Parathyroid adenoma (tissue), 2 donors: ENCODE results near the gene DEGS1.

Experiments used
- H2AFZ ChIP-seq: fragments of 300-600 bp; sonication (generic); one replicate; pipeline ENCODE4 v1.7.0; 2017; ENCODE audit warnings: antibody characterized with exemption, mild to moderate bottlenecking
- H3K27ac ChIP-seq: fragments of 300-600 bp; sonication (generic); one replicate; pipeline ENCODE4 v1.7.0; 2017
- H3K27me3 ChIP-seq: fragments of 300-600 bp; sonication (generic); one replicate; pipeline ENCODE4 v1.7.0; 2017; ENCODE audit warnings: low read length; ENCODE audit not compliant: control insufficient read depth, insufficient read depth
- H3K36me3 ChIP-seq: fragments of 300-600 bp; sonication (generic); one replicate; pipeline ENCODE4 v1.7.0; 2017; ENCODE audit warnings: low read length; ENCODE audit not compliant: control insufficient read depth, insufficient read depth
- H3K4me1 ChIP-seq: fragments of 300-600 bp; sonication (generic); one replicate; pipeline ENCODE4 v1.7.0; 2017; ENCODE audit warnings: control low read depth
- H3K4me2 ChIP-seq: fragments of 300-600 bp; sonication (generic); one replicate; pipeline ENCODE4 v1.7.0; 2017; ENCODE audit warnings: low read length
- H3K4me3 ChIP-seq: fragments of 300-600 bp; sonication (generic); one replicate; pipeline ENCODE4 v1.7.0; 2017; ENCODE audit warnings: low read depth, low read length
- H3K79me2 ChIP-seq: fragments of 300-600 bp; sonication (generic); one replicate; pipeline ENCODE4 v1.7.0; 2017; ENCODE audit warnings: control low read depth
- H3K9ac ChIP-seq: fragments of 300-600 bp; sonication (generic); one replicate; pipeline ENCODE4 v1.7.0; 2017; ENCODE audit warnings: mild to moderate bottlenecking
- H3K9me3 ChIP-seq: fragments of 300-600 bp; sonication (generic); one replicate; pipeline ENCODE4 v1.7.0; 2017; ENCODE audit warnings: low read length; ENCODE audit not compliant: control insufficient read depth
- CTCF ChIP-seq: fragments of 300-600 bp; sonication (generic); IDR thresholded peaks from one replicate; pipeline ENCODE4 v1.7.0; 2017; ENCODE audit warnings: antibody characterized with exemption, mild to moderate bottlenecking
- donor health status: primary hyperparathyroidism.

The DEGS1 gene

GRCh38 chr1:224226849-224227502 lies 43.9 kb downstream of the DEGS1 start:
- Histone ChIP-seq H3K27ac (no peak overlapping the region), H3K36me3 (no peaks in the 10 kb centered on the region)
- TF ChIP-seq CTCF, result no peak

GRCh38 chr1:224234017-224234416 lies 51.0 kb downstream of the DEGS1 start:
- Histone ChIP-seq H2AFZ (no peak overlapping the region), H3K27ac (no peak overlapping the region), H3K4me2 (no peak overlapping the region), H3K9me3 (no peaks in the 10 kb centered on the region), H3K9ac (no peak overlapping the region), H3K4me3 (no peak overlapping the region), H3K4me1 (no peaks in the 10 kb centered on the region), H3K27me3 (no peaks in the 10 kb centered on the region), H3K79me2 (no peaks in the 10 kb centered on the region), H3K36me3 (no peaks in the 10 kb centered on the region)
- TF ChIP-seq CTCF, result no peak

More at GRCh38 chr1:224226849-224227502, 43.9 kb downstream of the DEGS1 start:
- H3K27me3 ChIP-seq, result no peaks in the 10 kb centered on the region
- H3K4me1 ChIP-seq, result no peaks in the 10 kb centered on the region
- no peak overlapping the region for H2AFZ ChIP-seq
- H3K4me3 ChIP-seq, result no peak overlapping the region
- no peaks in the 10 kb centered on the region for H3K9me3 ChIP-seq
- H3K9ac ChIP-seq, result no peak overlapping the region
- H3K79me2 ChIP-seq, result no peaks in the 10 kb centered on the region
- H3K4me2 ChIP-seq, result no peak overlapping the region

- no peaks in the 10 kb centered on the region for H3K27me3 ChIP-seq
- H3K9ac ChIP-seq, result no peak overlapping the region
- H3K27ac ChIP-seq, result no peak overlapping the region
- H3K9me3 ChIP-seq, result no peaks in the 10 kb centered on the region
- H3K36me3 ChIP-seq, result no peaks in the 10 kb centered on the region
- no peak for TF ChIP-seq CTCF
- no peaks in the 10 kb centered on the region for H3K79me2 ChIP-seq
- H3K4me2 ChIP-seq, result no peak overlapping the region
- no peaks in the 10 kb centered on the region for H3K4me1 ChIP-seq
- H2AFZ ChIP-seq, result no peak overlapping the region
- no peak overlapping the region for H3K4me3 ChIP-seq
Measured at GRCh38 chr1:224235813-224236493, 52.9 kb downstream of the DEGS1 start.

- Histone ChIP-seq H3K9me3 (no peaks in the 10 kb centered on the region), H3K27me3 (no peaks in the 10 kb centered on the region), H3K27ac (no peak overlapping the region), H3K4me2 (no peak overlapping the region), H2AFZ (no peak overlapping the region), H3K4me3 (no peak overlapping the region), H3K36me3 (no peaks in the 10 kb centered on the region), H3K79me2 (no peaks in the 10 kb centered on the region), H3K4me1 (no peaks in the 10 kb centered on the region), H3K9ac (no peak overlapping the region)
- no peak for TF ChIP-seq CTCF
Measured at GRCh38 chr1:224237119-224237881, 54.3 kb downstream of the DEGS1 start.
